Skeletal muscle satellite cell (primary cell): Measurements from ENCODE around the gene MARCHF11.

Source experiments
- H3K27me3 ChIP-seq: 2 replicates; pipeline ENCODE4 v1.7.0; 2013; ENCODE audit warnings: low read length; ENCODE audit not compliant: control insufficient read depth, insufficient read depth
- H3K36me3 ChIP-seq: 2 replicates; pipeline ENCODE4 v1.7.0; 2013; ENCODE audit warnings: mild to moderate bottlenecking, control low read depth, low read length; ENCODE audit not compliant: insufficient read depth
- H3K4me1 ChIP-seq: 2 replicates; pipeline ENCODE4 v1.7.0; 2013; ENCODE audit warnings: low read length; ENCODE audit not compliant: control insufficient read depth, insufficient read depth
- H3K4me2 ChIP-seq: 2 replicates; pipeline ENCODE4 v1.7.0; 2013; ENCODE audit warnings: mild to moderate bottlenecking, low read length
- H3K4me3 ChIP-seq: 2 replicates; pipeline ENCODE4 v1.7.0; 2013; ENCODE audit warnings: low read length
- H3K9ac ChIP-seq: 2 replicates; pipeline ENCODE4 v1.7.0; 2013; ENCODE audit warnings: mild to moderate bottlenecking, low read depth, low read length, moderate library complexity
- H3K9me3 ChIP-seq: replicated peaks from 2 replicates; pipeline ENCODE4 v1.7.0; 2013; ENCODE audit warnings: mild to moderate bottlenecking, control low read depth, low read length

Gene MARCHF11

DNA sequence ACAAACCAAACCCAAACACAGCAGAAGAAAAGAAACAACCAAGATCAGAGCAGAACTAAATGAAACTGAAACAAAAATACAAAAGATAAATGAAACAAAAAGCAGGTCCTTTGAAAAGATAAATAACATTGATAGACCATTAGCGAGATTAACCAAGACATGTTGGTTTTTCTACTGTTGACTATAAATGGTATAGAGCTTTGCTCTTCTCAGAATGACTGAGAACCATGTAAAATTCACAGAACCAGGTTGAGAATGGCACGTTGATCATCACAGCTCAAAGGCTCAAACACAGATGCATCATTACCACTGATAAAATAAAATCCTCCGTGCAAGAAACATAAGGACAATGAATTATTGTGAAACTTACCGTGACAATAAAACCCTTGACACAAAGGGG lies 105.2 kb downstream of the MARCHF11 start:
- Histone ChIP-seq H3K4me1 (no peaks in the 10 kb centered on the region), H3K9ac (no peak overlapping the region), H3K27me3 (no peaks in the 10 kb centered on the region), H3K4me2 (no peak overlapping the region), H3K4me3 (no peak overlapping the region), H3K36me3 (no peaks in the 10 kb centered on the region), H3K9me3 (no peaks in the 10 kb centered on the region)

DNA sequence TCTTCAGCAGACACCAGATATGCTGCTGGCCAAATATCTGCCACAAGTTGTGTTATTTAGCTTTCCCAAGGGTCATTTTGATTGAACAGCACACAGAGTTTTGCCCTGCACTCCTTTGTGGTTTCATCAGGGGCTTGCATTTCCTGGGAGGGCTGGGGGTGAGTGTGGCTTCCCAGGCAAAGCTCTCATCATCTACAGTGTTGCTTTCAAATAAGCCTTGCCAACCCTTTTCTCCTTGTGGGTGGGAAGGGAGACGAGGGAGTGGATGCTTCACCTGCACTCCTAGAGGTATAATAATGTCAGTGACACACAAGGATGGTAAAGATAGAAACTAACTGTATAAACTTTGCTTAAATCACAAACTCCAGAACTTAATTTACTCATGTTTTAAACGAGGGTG lies 107.0 kb downstream of the MARCHF11 start:
- H3K4me1 ChIP-seq: no peaks in the 10 kb centered on the region
- no peak overlapping the region for H3K4me3 ChIP-seq
- H3K27me3 ChIP-seq: no peaks in the 10 kb centered on the region
- no peaks in the 10 kb centered on the region for H3K9me3 ChIP-seq
- no peak overlapping the region for H3K9ac ChIP-seq
- no peaks in the 10 kb centered on the region for H3K36me3 ChIP-seq
- no peak overlapping the region for H3K4me2 ChIP-seq

DNA sequence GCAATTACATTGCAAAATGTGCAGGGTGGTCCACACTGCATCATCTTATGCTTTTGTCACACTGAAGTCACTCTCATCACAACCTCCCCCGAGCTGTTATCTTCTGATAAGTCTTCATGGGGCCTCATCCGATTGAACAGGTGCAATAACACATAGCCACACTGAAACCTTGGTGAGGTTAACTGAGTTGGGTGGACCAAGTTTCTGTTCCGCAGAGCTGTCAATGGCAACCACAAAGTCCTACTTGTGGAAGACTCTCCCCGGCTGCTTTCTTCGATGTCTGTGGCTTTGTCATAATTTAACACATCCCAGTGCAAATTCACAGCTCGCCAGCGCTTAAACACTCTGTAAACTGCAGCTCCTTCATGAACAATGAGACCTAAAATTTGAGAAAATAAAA lies 112.2 kb downstream of the MARCHF11 start:
- H3K4me3 ChIP-seq: no peak overlapping the region
- no peak overlapping the region for H3K4me2 ChIP-seq
- H3K9ac ChIP-seq: no peak overlapping the region

DNA sequence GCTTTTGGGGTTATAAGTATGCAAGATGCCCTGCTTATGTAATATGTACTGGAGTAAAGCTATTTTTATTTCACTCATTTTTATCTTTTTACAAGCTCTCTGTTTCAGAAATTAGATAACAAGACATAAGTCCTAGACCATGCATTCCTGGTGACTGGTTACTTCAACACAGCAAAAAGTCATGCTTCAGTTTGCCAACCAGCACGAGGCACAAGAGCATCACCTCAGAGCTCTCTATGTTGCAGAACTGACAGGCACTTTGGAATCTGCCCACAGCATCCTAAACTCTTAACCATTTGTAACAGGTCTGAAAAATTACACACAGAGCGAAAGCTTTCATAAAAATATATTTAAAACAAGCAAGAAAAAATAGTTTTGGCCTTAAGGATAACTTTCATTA lies 112.8 kb downstream of the MARCHF11 start:
- Histone ChIP-seq H3K36me3 (no peaks in the 10 kb centered on the region), H3K4me3 (no peak overlapping the region), H3K4me2 (no peak overlapping the region), H3K4me1 (no peaks in the 10 kb centered on the region), H3K9ac (no peak overlapping the region), H3K9me3 (no peaks in the 10 kb centered on the region), H3K27me3 (no peaks in the 10 kb centered on the region)

More for the DNA sequence above, 112.2 kb downstream of the MARCHF11 start:
- H3K36me3 ChIP-seq: no peaks in the 10 kb centered on the region
- H3K4me1 ChIP-seq: no peaks in the 10 kb centered on the region
- H3K27me3 ChIP-seq: no peaks in the 10 kb centered on the region
- H3K9me3 ChIP-seq: no peaks in the 10 kb centered on the region

DNA sequence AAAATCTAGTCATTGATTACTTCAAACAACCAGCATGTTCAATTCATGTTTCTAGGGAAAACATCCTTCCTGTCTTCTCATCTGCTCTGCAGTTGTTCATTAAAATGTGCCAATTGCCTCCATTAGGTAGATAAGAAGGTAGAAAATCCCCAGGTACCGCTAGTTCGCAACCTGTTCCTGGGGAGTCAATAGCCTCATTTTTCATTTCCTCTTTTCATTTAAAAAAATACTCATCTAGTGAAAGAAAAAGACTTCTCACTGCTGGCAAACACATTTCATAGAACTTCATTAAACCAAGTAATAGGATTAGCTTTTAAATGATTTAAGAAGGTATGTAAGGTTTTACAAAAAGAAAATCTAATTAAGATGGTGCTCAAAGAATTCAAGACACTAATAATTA lies 113.3 kb downstream of the MARCHF11 start:
- Histone ChIP-seq H3K4me3 (no peak overlapping the region), H3K9me3 (no peaks in the 10 kb centered on the region), H3K36me3 (no peaks in the 10 kb centered on the region), H3K9ac (no peak overlapping the region), H3K27me3 (no peaks in the 10 kb centered on the region), H3K4me2 (no peak overlapping the region), H3K4me1 (no peaks in the 10 kb centered on the region)

DNA sequence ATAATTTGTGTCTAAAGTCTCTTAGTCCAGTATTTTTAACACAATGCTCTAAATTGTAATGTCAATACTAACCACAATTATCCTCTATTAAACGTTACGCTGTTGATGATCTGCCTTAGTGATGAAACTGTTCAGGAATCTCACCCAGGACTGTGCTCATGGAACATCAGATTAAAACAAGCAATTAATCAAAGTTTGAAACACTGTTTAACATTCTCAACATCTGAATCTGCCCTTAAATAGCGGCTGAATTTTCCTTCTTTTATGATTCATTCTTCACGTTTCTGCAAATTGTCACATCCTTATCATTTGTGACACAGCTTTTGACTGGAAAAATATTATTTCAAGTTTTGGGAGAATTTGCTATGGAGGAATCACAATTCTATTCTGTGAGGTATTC lies 113.8 kb downstream of the MARCHF11 start:
- no peak overlapping the region for H3K4me3 ChIP-seq
- no peaks in the 10 kb centered on the region for H3K27me3 ChIP-seq
- H3K4me2 ChIP-seq: no peak overlapping the region
- no peaks in the 10 kb centered on the region for H3K36me3 ChIP-seq
- no peaks in the 10 kb centered on the region for H3K9me3 ChIP-seq
- H3K4me1 ChIP-seq: no peaks in the 10 kb centered on the region
- H3K9ac ChIP-seq: no peak overlapping the region

DNA sequence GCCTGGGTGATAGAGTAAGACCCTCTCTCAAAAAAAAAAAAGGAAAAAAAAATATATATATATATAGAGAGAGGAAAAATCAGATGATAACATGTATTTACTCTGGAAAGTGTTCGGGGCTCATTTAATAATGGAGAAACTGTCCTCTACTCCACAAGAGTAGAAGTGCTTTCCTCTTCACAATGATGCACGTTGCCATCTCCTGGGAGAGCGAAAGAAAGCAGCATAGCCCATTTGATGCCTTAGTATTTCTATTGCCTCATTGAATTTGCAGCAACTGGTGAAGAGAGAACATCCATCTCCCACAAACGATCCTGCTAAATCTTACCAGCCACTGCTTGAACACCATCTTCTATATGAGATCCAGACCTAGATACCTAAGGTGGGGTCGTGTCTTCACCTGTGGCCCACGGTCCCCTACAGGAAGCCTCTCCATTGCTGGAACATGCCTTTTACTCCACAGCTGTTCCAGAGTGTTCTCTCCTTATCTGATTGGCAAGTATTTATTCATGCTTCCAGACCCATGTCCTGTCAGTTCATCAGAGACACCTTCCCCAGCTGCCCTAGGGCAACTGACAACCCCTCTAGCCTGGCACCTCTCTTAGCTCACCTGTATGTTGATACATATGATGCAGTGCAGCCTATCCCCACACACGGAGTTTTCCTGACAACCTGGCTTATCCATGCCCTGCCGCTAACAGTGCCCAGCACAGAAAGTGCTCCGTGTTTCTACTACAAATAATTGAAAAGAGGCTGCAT lies 115.3 kb downstream of the MARCHF11 start:
- no peaks in the 10 kb centered on the region for H3K4me1 ChIP-seq
- no peaks in the 10 kb centered on the region for H3K9me3 ChIP-seq
- no peak overlapping the region for H3K4me3 ChIP-seq
- H3K27me3 ChIP-seq: no peaks in the 10 kb centered on the region
- no peaks in the 10 kb centered on the region for H3K36me3 ChIP-seq
- no peak overlapping the region for H3K4me2 ChIP-seq
- no peak overlapping the region for H3K9ac ChIP-seq

DNA sequence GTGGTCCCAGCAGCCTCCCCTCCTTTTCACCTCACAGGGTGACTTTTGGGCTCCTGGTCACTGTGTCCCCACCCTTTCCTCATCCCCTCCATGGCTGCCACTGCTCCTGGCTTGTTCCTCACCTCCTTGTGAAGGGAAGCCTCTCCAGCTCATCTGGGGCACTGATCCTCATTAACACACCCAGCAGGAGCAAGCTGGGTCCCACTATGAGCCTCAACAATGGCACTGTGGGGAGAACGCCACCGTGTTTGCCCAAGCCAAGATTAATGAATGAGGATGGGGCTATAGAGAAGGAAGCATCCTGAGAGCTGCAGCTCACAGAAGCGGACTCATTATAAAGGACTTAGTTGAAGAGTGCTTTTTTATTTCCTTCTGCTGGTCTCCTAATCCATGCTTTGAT lies 118.4 kb downstream of the MARCHF11 start:
- Histone ChIP-seq H3K9me3 (no peaks in the 10 kb centered on the region), H3K4me1 (no peaks in the 10 kb centered on the region), H3K36me3 (no peaks in the 10 kb centered on the region), H3K27me3 (no peaks in the 10 kb centered on the region), H3K4me3 (no peak overlapping the region), H3K9ac (no peak overlapping the region), H3K4me2 (no peak overlapping the region)

DNA sequence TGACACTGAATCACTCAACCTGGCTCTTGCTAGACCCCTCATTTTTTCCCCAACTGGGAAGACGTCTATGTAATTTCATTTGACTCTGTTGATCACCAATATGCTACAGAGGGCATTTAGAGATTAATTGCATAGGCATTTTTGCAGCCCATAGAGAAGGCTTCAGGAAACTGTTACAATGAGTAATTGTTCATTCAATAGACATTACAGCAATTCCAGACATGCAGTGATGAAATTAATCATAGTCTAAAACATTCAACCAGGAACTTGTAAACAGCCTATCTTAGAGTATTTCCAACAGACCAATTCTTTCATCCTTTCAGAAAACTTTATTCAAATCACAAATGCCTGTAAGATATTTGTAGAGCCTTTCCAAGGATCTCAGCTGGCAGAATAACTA lies 122.3 kb downstream of the MARCHF11 start:
- Histone ChIP-seq H3K4me3 (no peak overlapping the region), H3K4me2 (no peak overlapping the region), H3K36me3 (no peaks in the 10 kb centered on the region), H3K9me3 (no peaks in the 10 kb centered on the region), H3K4me1 (no peaks in the 10 kb centered on the region), H3K27me3 (no peaks in the 10 kb centered on the region), H3K9ac (no peak overlapping the region)

DNA sequence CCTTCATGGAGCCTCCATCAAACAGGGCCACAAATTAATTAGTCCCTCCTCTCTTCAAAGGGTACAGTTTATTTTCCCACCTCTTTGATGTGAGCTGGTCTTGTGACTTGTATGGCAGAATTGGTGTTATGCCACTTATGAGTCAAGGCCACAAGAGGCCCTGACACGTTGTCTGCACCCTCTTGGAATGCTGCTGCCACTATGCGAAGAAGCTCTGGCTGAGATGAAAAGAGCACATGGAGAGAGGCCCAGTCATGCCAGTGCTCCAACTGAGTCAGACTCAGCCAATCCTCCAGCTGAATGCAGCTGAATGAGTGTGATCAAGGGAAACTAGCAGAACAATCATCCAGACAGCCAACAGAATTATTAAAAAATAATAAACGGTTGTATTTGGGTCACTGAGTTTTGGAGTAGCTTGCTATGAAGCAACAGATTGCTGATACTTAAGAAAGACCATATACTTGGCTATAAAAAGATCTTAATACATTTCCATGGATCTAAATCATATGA lies 128.3 kb downstream of the MARCHF11 start:
- Histone ChIP-seq H3K27me3 (no peaks in the 10 kb centered on the region), H3K4me1 (no peaks in the 10 kb centered on the region)

DNA sequence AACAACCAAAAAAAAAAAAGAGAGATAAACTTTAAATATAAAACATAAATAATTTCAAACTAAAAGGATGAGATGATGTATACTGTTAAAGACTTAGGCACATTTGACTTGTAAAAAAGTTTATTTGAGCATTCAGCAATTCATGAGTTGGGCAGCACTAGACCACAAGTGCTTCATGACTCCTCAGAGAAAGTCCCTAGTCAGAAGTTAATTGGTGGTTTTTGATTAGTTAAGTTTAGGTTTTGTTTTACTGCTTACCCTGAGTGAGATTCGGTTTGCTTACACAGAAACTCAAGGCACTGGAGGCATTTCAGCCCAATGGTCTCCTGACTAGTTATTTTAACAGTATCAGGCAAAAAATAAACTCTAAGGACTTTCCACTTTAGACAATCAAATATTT lies 129.2 kb downstream of the MARCHF11 start:
- Histone ChIP-seq H3K4me3 (no peak overlapping the region), H3K9ac (no peak overlapping the region), H3K4me2 (no peak overlapping the region), H3K4me1 (no peaks in the 10 kb centered on the region), H3K9me3 (no peaks in the 10 kb centered on the region), H3K36me3 (no peaks in the 10 kb centered on the region), H3K27me3 (no peaks in the 10 kb centered on the region)

More for the DNA sequence above, 128.3 kb downstream of the MARCHF11 start:
- Histone ChIP-seq H3K36me3 (no peaks in the 10 kb centered on the region), H3K4me3 (no peak overlapping the region), H3K9ac (no peak overlapping the region), H3K4me2 (no peak overlapping the region), H3K9me3 (no peaks in the 10 kb centered on the region)

DNA sequence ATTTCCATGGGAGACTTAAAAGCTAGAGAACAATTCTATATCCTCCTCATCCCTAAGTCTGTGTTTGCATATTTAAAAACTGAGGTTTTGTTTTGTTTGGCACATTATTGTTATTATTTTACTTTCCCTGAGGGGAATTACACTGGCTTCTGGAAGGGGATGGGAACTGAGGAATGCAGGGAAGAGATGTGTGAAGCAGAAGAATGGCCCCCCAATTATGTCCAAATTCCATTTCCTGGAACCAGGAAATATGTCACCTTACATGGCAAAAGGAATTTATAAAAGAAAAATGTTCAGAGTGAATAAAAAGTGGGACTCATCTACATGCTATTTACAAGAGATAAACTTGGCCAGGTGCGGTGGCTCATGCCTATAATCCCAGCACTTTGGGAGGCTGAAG lies 129.8 kb downstream of the MARCHF11 start:
- Histone ChIP-seq H3K9me3 (no peaks in the 10 kb centered on the region), H3K27me3 (no peaks in the 10 kb centered on the region), H3K4me1 (no peaks in the 10 kb centered on the region), H3K9ac (no peak overlapping the region), H3K4me3 (no peak overlapping the region), H3K36me3 (no peaks in the 10 kb centered on the region), H3K4me2 (no peak overlapping the region)
